MM.1S (cell line): ENCODE measurements around the gene HERC2.

Experiments used
- DNase-seq: peaks from one replicate; pipeline ENCODE4 v3.0.0-alpha.2; 2015
- H2AFZ ChIP-seq: fragments of 300-600 bp; sonication (generic); 2 replicates; pipeline ENCODE4 v1.6.0; 2016; ENCODE audit warnings: antibody characterized with exemption, low read length
- H3F3A ChIP-seq: fragments of 300-600 bp; sonication (generic); 2 replicates; pipeline ENCODE4 v1.6.1; 2016; ENCODE audit warnings: mild to moderate bottlenecking, antibody characterized with exemption, low read length, moderate library complexity, mixed read lengths; ENCODE audit not compliant: insufficient read depth
- H3K27ac ChIP-seq: fragments of 300-600 bp; sonication (generic); 2 replicates; pipeline ENCODE4 v1.5.1; 2016; ENCODE audit warnings: mild to moderate bottlenecking, low read length
- H3K27me3 ChIP-seq: fragments of 300-600 bp; sonication (generic); replicated peaks from 2 replicates; pipeline ENCODE4 v1.6.0; 2016; ENCODE audit warnings: low read length; ENCODE audit not compliant: insufficient read depth
- H3K36me3 ChIP-seq: fragments of 300-600 bp; sonication (generic); replicated peaks from 2 replicates; pipeline ENCODE4 v1.6.1; 2016; ENCODE audit warnings: mild to moderate bottlenecking, low read length, mixed read lengths; ENCODE audit not compliant: insufficient read depth
- H3K4me1 ChIP-seq: fragments of 300-600 bp; sonication (generic); 2 replicates; pipeline ENCODE4 v1.6.1; 2016; ENCODE audit warnings: low read length, mixed read lengths
- H3K4me2 ChIP-seq: fragments of 300-600 bp; sonication (generic); 2 replicates; pipeline ENCODE4 v1.6.0; 2016; ENCODE audit warnings: low read depth, low read length
- H3K4me3 ChIP-seq: fragments of 300-600 bp; sonication (generic); 2 replicates; pipeline ENCODE4 v1.5.1; 2016; ENCODE audit warnings: low read length, mixed read lengths
- H3K79me2 ChIP-seq: fragments of 300-600 bp; sonication (generic); 2 replicates; pipeline ENCODE4 v1.6.1; 2016; ENCODE audit warnings: mixed run types, low read length, mixed read lengths
- H3K9ac ChIP-seq: fragments of 300-600 bp; sonication (generic); 2 replicates; pipeline ENCODE4 v1.6.1; 2016; ENCODE audit warnings: low read length, mixed read lengths
- H3K9me2 ChIP-seq: fragments of 300-600 bp; sonication (generic); replicated peaks from 2 replicates; pipeline ENCODE4 v1.6.1; 2016; ENCODE audit warnings: mild to moderate bottlenecking, low read length, mixed read lengths; ENCODE audit not compliant: insufficient read depth
- H3K9me3 ChIP-seq: fragments of 300-600 bp; sonication (generic); replicated peaks from 2 replicates; pipeline ENCODE4 v1.6.1; 2016; ENCODE audit warnings: mild to moderate bottlenecking, low read length, mixed read lengths; ENCODE audit not compliant: insufficient read depth
- H4K20me1 ChIP-seq: fragments of 300-600 bp; sonication (generic); 2 replicates; pipeline ENCODE4 v1.6.1; 2016; ENCODE audit warnings: mild to moderate bottlenecking, low read length, moderate library complexity, mixed read lengths; ENCODE audit not compliant: insufficient read depth
- CTCF ChIP-seq: fragments of 300-600 bp; sonication (generic); IDR thresholded peaks from 2 replicates; pipeline ENCODE4 v1.5.1; 2016; ENCODE audit warnings: antibody characterized with exemption, low read length, mixed read lengths
- EZH2 ChIP-seq: fragments of 300-600 bp; sonication (generic); optimal IDR thresholded peaks from 2 replicates; pipeline ENCODE3; 2017; ENCODE audit warnings: low read depth, mild to moderate bottlenecking, antibody characterized with exemption, low read length, mixed read lengths
- EZH2phosphoT487 ChIP-seq: fragments of 300-600 bp; sonication (generic); IDR thresholded peaks from 2 replicates; pipeline ENCODE4 v1.6.1; 2018; ENCODE audit warnings: antibody characterized with exemption, low read length

Gene HERC2

GRCh38 chr15:28080386-28080785 is 241.6 kb downstream of the HERC2 start:
- Histone ChIP-seq H3K27ac (no peak overlapping the region), H3K4me2 (no peak overlapping the region), H3K4me3 (no peak overlapping the region), H3K9me3 (no peaks in the 10 kb centered on the region), H3K36me3 (no peaks in the 10 kb centered on the region), H2AFZ (no peak overlapping the region), H4K20me1 (no peaks in the 10 kb centered on the region), H3K79me2 (no peaks in the 10 kb centered on the region), H3K4me1 (no peaks in the 10 kb centered on the region), H3K9ac (no peak overlapping the region), H3K9me2 (no peaks in the 10 kb centered on the region), H3F3A (no peaks in the 10 kb centered on the region), H3K27me3 (no peaks in the 10 kb centered on the region)
- no peak for TF ChIP-seq EZH2phosphoT487
- no peak for TF ChIP-seq CTCF
- TF ChIP-seq EZH2 = no peak
- no peak for DNase-seq

- H3F3A ChIP-seq = no peaks in the 10 kb centered on the region
- no peak for TF ChIP-seq EZH2
- TF ChIP-seq EZH2phosphoT487 = no peak
- TF ChIP-seq CTCF = no peak
Measured at GRCh38 chr15:28079313-28079969, 242.5 kb downstream of the HERC2 start.

GRCh38 chr15:28078191-28078719 is 243.7 kb downstream of the HERC2 start:
- no peak for DNase-seq
- no peak overlapping the region for H2AFZ ChIP-seq

More at GRCh38 chr15:28079313-28079969, 242.5 kb downstream of the HERC2 start:
- H4K20me1 ChIP-seq = no peaks in the 10 kb centered on the region
- no peaks in the 10 kb centered on the region for H3K79me2 ChIP-seq
- no peaks in the 10 kb centered on the region for H3K36me3 ChIP-seq
- H2AFZ ChIP-seq = no peak overlapping the region
- no peak overlapping the region for H3K4me3 ChIP-seq
- no peak for DNase-seq
- no peak overlapping the region for H3K9ac ChIP-seq
- no peak overlapping the region for H3K4me2 ChIP-seq
- H3K9me2 ChIP-seq = no peaks in the 10 kb centered on the region
- H3K27ac ChIP-seq = no peak overlapping the region
- no peaks in the 10 kb centered on the region for H3K4me1 ChIP-seq
- no peaks in the 10 kb centered on the region for H3K27me3 ChIP-seq
- no peaks in the 10 kb centered on the region for H3K9me3 ChIP-seq

More at GRCh38 chr15:28078191-28078719, 243.7 kb downstream of the HERC2 start:
- Histone ChIP-seq H3K27me3 (no peaks in the 10 kb centered on the region), H3K4me2 (no peak overlapping the region), H3F3A (no peaks in the 10 kb centered on the region), H3K36me3 (no peaks in the 10 kb centered on the region), H3K79me2 (no peaks in the 10 kb centered on the region), H3K9ac (no peak overlapping the region), H3K27ac (no peak overlapping the region), H3K9me3 (no peaks in the 10 kb centered on the region), H4K20me1 (no peaks in the 10 kb centered on the region), H3K4me1 (no peaks in the 10 kb centered on the region), H3K9me2 (no peaks in the 10 kb centered on the region), H3K4me3 (no peak overlapping the region)
- TF ChIP-seq EZH2 (no peak), CTCF (no peak), EZH2phosphoT487 (no peak)
